ENCODE results near the gene EBLN2. TPM values are rescaled to one million over a fixed set of nuclear protein-coding genes. Genes with fewer than 3 reads are reported as not detected.

The EBLN2 gene
- polyA plus RNA-seq, 3 donors, result 0.27 to 4.6 (median 0.40) TPM

GRCh38 chr3:73029321-73029796, 32.1 kb upstream of the EBLN2 start:
- H3K4me3 ChIP-seq (replicated peaks in 1 of 3; ENCODE audit: low read depth in 2 of 3, low read length in 3 of 3), result no peak overlapping the region
- Mint-ChIP-seq H3K9me3 (peaks cover 0 to 1% (median 0%) of the 10 kb centered on the region in 7 donors), H3K4me3 (no peak overlapping the region), H3K27ac (peak overlapping the region in 1 of 7 donors; percentile 27), H3K4me1 (peaks cover 31% of the 10 kb centered on the region), H3K27me3 (ENCODE audit: low read depth in 3 of 3) (peaks cover 0 to 2% (median 0%) of the 10 kb centered on the region in 3 donors), H3K36me3 (peaks cover 4 to 19% of the 10 kb centered on the region in 2 donors)
- H3K27ac ChIP-seq (ENCODE audit: low read depth in 1 of 2, low read length in 2 of 2), result peak overlapping the region in 1 of 2 donors; percentile 30
- H2AFZ ChIP-seq (ENCODE audit: insufficient read depth, low read depth, low read length, poor library complexity, severe bottlenecking), result no peak overlapping the region
- no peaks in the 10 kb centered on the region for H3K9me3 ChIP-seq (replicated peaks in 1 of 2; ENCODE audit: control insufficient read depth in 1 of 2, insufficient read depth in 1 of 2, low read length in 2 of 2)
- H3K36me3 ChIP-seq (replicated peaks in 1 of 2; ENCODE audit: control insufficient read depth in 1 of 2, insufficient read depth in 2 of 2, low read length in 2 of 2), result peaks cover 0 to 9% of the 10 kb centered on the region in 2 donors
- DNase-seq, result peak in 1 of 3 donors; percentile 13
- H3K79me2 ChIP-seq (ENCODE audit: insufficient read depth, low read length), result peaks cover 100% of the 10 kb centered on the region
- intact Hi-C loops (cut with micrococcal nuclease), result no loop called here
- H3K4me2 ChIP-seq (replicated peaks; ENCODE audit: extremely low read depth, low read length, poor library complexity, severe bottlenecking), result no peak overlapping the region
- peaks cover 100% of the 10 kb centered on the region for H4K20me1 ChIP-seq (ENCODE audit: insufficient read depth, low read length)
- no peak overlapping the region for H3K9ac ChIP-seq (ENCODE audit: insufficient read depth, low read length, poor library complexity, severe bottlenecking)
- TF ChIP-seq CTCF (IDR thresholded peaks at IDR 0.05), result no peak
- H3K4me1 ChIP-seq (ENCODE audit: control insufficient read depth in 1 of 2, insufficient read depth in 2 of 2, low read length in 2 of 2), result peaks cover 0 to 3% of the 10 kb centered on the region in 2 donors
- WGBS (ENCODE audit: insufficient coverage), result 0% methylated on average over 1 of the region's 1 CpG
- H3K27me3 ChIP-seq (ENCODE audit: control insufficient read depth in 2 of 2, insufficient read depth in 2 of 2, low read length in 2 of 2), result no peaks in the 10 kb centered on the region

- peak overlapping the region in 3 of 7 donors; percentile 46 to 64 (median 52) for H3K27ac Mint-ChIP-seq
- no peak for TF ChIP-seq CTCF (IDR thresholded peaks at IDR 0.05)
- H3K4me3 Mint-ChIP-seq, result no peak overlapping the region
- no peak for DNase-seq
- H3K27me3 Mint-ChIP-seq (ENCODE audit: low read depth in 3 of 3), result peaks cover 0 to 2% (median 0%) of the 10 kb centered on the region in 3 donors
- peaks cover 38% of the 10 kb centered on the region for H3K4me1 Mint-ChIP-seq
- Histone ChIP-seq H3K27me3 (ENCODE audit: control insufficient read depth in 2 of 2, insufficient read depth in 2 of 2, low read length in 2 of 2) (no peaks in the 10 kb centered on the region), H3K9ac (ENCODE audit: insufficient read depth, low read length, poor library complexity, severe bottlenecking) (no peak overlapping the region), H3K79me2 (ENCODE audit: insufficient read depth, low read length) (peaks cover 100% of the 10 kb centered on the region), H3K4me1 (ENCODE audit: control insufficient read depth in 1 of 2, insufficient read depth in 2 of 2, low read length in 2 of 2) (peaks cover 0 to 5% of the 10 kb centered on the region in 2 donors), H3K4me3 (replicated peaks in 1 of 3; ENCODE audit: low read depth in 2 of 3, low read length in 3 of 3) (no peak overlapping the region), H2AFZ (ENCODE audit: insufficient read depth, low read depth, low read length, poor library complexity, severe bottlenecking) (no peak overlapping the region), H3K36me3 (replicated peaks in 1 of 2; ENCODE audit: control insufficient read depth in 1 of 2, insufficient read depth in 2 of 2, low read length in 2 of 2) (peaks cover 0 to 9% of the 10 kb centered on the region in 2 donors), H3K9me3 (replicated peaks in 1 of 2; ENCODE audit: control insufficient read depth in 1 of 2, insufficient read depth in 1 of 2, low read length in 2 of 2) (no peaks in the 10 kb centered on the region), H3K27ac (ENCODE audit: low read depth in 1 of 2, low read length in 2 of 2) (peak overlapping the region in 1 of 2 donors; percentile 30), H4K20me1 (ENCODE audit: insufficient read depth, low read length) (peaks cover 100% of the 10 kb centered on the region), H3K4me2 (replicated peaks; ENCODE audit: extremely low read depth, low read length, poor library complexity, severe bottlenecking) (no peak overlapping the region)
- H3K36me3 Mint-ChIP-seq, result peaks cover 7 to 21% of the 10 kb centered on the region in 2 donors
- H3K9me3 Mint-ChIP-seq, result peaks cover 0 to 1% (median 0%) of the 10 kb centered on the region in 7 donors
- WGBS (ENCODE audit: insufficient coverage), result 100% methylated on average over 1 of the region's 1 CpG
- intact Hi-C loops (cut with micrococcal nuclease), result no loop called here
These were observed 31.3 kb upstream of the EBLN2 start for GRCh38 chr3:73030073-73030597.

All from CD14-positive monocyte (primary cell).